HEK293 (cell line): ENCODE measurements around the gene ABHD17A.

Source experiments
- CTCF ChIA-PET: fragments of 350-600 bp; formaldehyde crosslinking; extraction: SDS; loops from one replicate; lab custom pipeline; 2021; ENCODE audit warnings: antibody characterized with exemption; lab: Yijun Ruan, JAX
- POLR2A ChIA-PET: fragments of 300-600 bp; formaldehyde crosslinking; extraction: SDS; loops from one replicate; lab custom pipeline; 2020; ENCODE audit warnings: antibody characterized with exemption, inconsistent platforms; lab: Yijun Ruan, JAX
- H3K27ac ChIP-seq: fragments of 200-500 bp; sonication (Bioruptor generic); 2 replicates; pipeline ENCODE4 v1.5.1; 2014; ENCODE audit warnings: low read depth, low read length, control low read depth, inconsistent platforms; ENCODE audit errors: extremely low read depth
- H3K36me3 ChIP-seq, 2 experiments: fragments of 200-500 bp in 1 of 2; sonication (Bioruptor generic) in 1 of 2; 1 replicate in 1 of 2; 2 replicates in 1 of 2; pipeline ENCODE4 v1.5.1; 2014 to 2017; ENCODE audit warnings: inconsistent platforms in 2 of 2, low read length in 2 of 2; ENCODE audit not compliant: control insufficient read depth in 2 of 2, insufficient read depth in 1 of 2
- H3K4me1 ChIP-seq: fragments of 200-500 bp; sonication (Bioruptor generic); 2 replicates; pipeline ENCODE4 v1.5.1; 2014; ENCODE audit warnings: mild to moderate bottlenecking, low read length, inconsistent platforms; ENCODE audit not compliant: control insufficient read depth, insufficient read depth
- H3K4me3 ChIP-seq: 2 replicates; pipeline ENCODE4 v1.5.1; 2011; ENCODE audit warnings: low read depth, mild to moderate bottlenecking, control low read depth, low read length, moderate library complexity
- H3K9me3 ChIP-seq: fragments of 200-500 bp; sonication (Bioruptor generic); 2 replicates; pipeline ENCODE4 v1.5.1; 2014; ENCODE audit warnings: low read depth, low read length, inconsistent platforms; ENCODE audit not compliant: control insufficient read depth, insufficient read depth
- GLIS1 ChIP-seq: fragments of 450-650 bp; formaldehyde crosslinking; IDR thresholded peaks from 2 replicates; pipeline ENCODE4 v1.5.1; 2016; ENCODE audit warnings: missing biosample characterization, missing genetic modification characterization
- GLIS2 ChIP-seq: fragments of 450-650 bp; formaldehyde crosslinking; IDR thresholded peaks from 2 replicates; pipeline ENCODE4 v1.5.1; 2016; ENCODE audit warnings: missing biosample characterization, missing genetic modification characterization
- HOXD13 ChIP-seq: sonication (generic); formaldehyde crosslinking; IDR thresholded peaks from 2 replicates; pipeline ENCODE4 v1.8.0; 2022; ENCODE audit warnings: missing genetic modification reagents, borderline replicate concordance
- KLF1 ChIP-seq: fragments of 450-650 bp; formaldehyde crosslinking; IDR thresholded peaks from 2 replicates; pipeline ENCODE4 v1.5.1; 2016; ENCODE audit warnings: missing biosample characterization, missing genetic modification characterization
- KLF8 ChIP-seq: fragments of 450-650 bp; formaldehyde crosslinking; IDR thresholded peaks from 2 replicates; pipeline ENCODE4 v1.5.1; 2016; ENCODE audit warnings: missing biosample characterization, missing genetic modification characterization
- KLF9 ChIP-seq: fragments of 450-650 bp; formaldehyde crosslinking; IDR thresholded peaks from 2 replicates; pipeline ENCODE4 v1.5.1; 2016; ENCODE audit warnings: missing biosample characterization, missing genetic modification characterization, low read depth
- PATZ1 ChIP-seq: fragments of 450-650 bp; formaldehyde crosslinking; IDR thresholded peaks from 2 replicates; pipeline ENCODE4 v1.5.1; 2016; ENCODE audit warnings: missing biosample characterization, missing genetic modification characterization
- PRDM10 ChIP-seq: fragments of 450-650 bp; formaldehyde crosslinking; IDR thresholded peaks from 2 replicates; pipeline ENCODE4 v1.5.1; 2016; ENCODE audit warnings: missing biosample characterization, missing genetic modification characterization
- SCRT2 ChIP-seq: fragments of 450-650 bp; formaldehyde crosslinking; IDR thresholded peaks from 2 replicates; pipeline ENCODE4 v1.5.1; 2016; ENCODE audit warnings: missing biosample characterization, missing genetic modification characterization
- SP2 ChIP-seq: fragments of 450-650 bp; formaldehyde crosslinking; IDR thresholded peaks from 2 replicates; pipeline ENCODE4 v1.5.1; 2016; ENCODE audit warnings: missing biosample characterization, missing genetic modification characterization
- TCF7L2 ChIP-seq: IDR thresholded peaks from 2 replicates; pipeline ENCODE4 v1.6.1; 2011; ENCODE audit warnings: low read depth, mild to moderate bottlenecking, inconsistent platforms, low read length, moderate library complexity, borderline replicate concordance
- ZFP3 ChIP-seq: fragments of 450-650 bp; formaldehyde crosslinking; IDR thresholded peaks from 2 replicates; pipeline ENCODE4 v1.5.1; 2016; ENCODE audit warnings: low read depth, missing biosample characterization, missing genetic modification characterization
- ZFP37 ChIP-seq: fragments of 450-650 bp; formaldehyde crosslinking; IDR thresholded peaks from 2 replicates; pipeline ENCODE4 v1.5.1; 2016; ENCODE audit warnings: missing biosample characterization, missing genetic modification characterization
- ZNF114 ChIP-seq: fragments of 450-650 bp; formaldehyde crosslinking; IDR thresholded peaks from 2 replicates; pipeline ENCODE4 v1.5.0; 2017; ENCODE audit warnings: missing biosample characterization, missing genetic modification characterization
- ZNF155 ChIP-seq: fragments of 450-650 bp; formaldehyde crosslinking; IDR thresholded peaks from 2 replicates; pipeline ENCODE4 v1.5.1; 2016; ENCODE audit warnings: missing biosample characterization, missing genetic modification characterization
- ZNF266 ChIP-seq: fragments of 450-650 bp; formaldehyde crosslinking; IDR thresholded peaks from 2 replicates; pipeline ENCODE4 v1.5.1; 2016; ENCODE audit warnings: missing biosample characterization, missing genetic modification characterization, low read depth
- ZNF274 ChIP-seq, 2 experiments: fragments of 200-500 bp in 1 of 2; fragments of 450-650 bp in 1 of 2; sonication (Bioruptor generic) in 1 of 2; formaldehyde crosslinking in 1 of 2; IDR thresholded peaks; 2 replicates each; pipeline versions ENCODE4 v1.5.1 to v1.6.1; 2014 to 2016; ENCODE audit warnings: borderline replicate concordance in 1 of 2, inconsistent platforms in 1 of 2, low read length in 1 of 2, missing biosample characterization in 1 of 2, missing genetic modification characterization in 1 of 2
- ZNF350 ChIP-seq: fragments of 450-650 bp; formaldehyde crosslinking; IDR thresholded peaks from 2 replicates; pipeline ENCODE4 v1.5.0; 2017; ENCODE audit warnings: missing biosample characterization, mild to moderate bottlenecking, missing genetic modification characterization
- ZNF354C ChIP-seq: fragments of 450-650 bp; formaldehyde crosslinking; IDR thresholded peaks from 2 replicates; pipeline ENCODE4 v1.5.1; 2016; ENCODE audit warnings: missing biosample characterization, missing genetic modification characterization, low read depth, borderline replicate concordance

The ABHD17A gene

DNA sequence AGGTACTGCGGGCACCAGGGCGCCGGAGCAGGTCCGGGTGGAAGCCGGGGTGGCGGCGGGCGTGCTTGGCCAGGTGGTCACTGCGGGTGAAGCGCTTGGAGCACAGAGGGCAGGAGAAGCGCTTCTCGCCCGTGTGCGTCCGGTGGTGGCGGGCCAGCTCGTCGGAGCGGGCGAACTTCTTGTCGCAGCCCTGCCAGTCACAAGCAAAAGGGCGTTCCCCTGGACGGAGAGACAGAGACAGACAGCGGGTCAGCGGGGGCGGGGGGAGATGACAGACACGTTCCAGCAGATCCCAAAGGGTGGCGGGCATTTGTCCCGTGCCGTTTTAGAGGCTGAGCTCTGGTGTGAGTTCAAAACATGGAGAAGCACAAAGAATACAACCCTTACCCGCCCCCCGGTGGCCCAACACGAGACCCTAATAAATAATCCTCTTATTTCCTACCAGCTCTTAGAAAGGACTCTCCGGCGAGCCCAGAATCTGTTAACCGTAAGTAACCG is 30.7 kb downstream of the ABHD17A start:
- H3K4me3 ChIP-seq, result no peak overlapping the region
- H3K27ac ChIP-seq, result peak overlapping the region; percentile 46; the same call in 1 of the 2 replicates
- no peak for TF ChIP-seq ZNF114 (tag by site-specific recombination)
- TF ChIP-seq ZNF155 (tag by site-specific recombination), result no peak
- no peak for TF ChIP-seq ZNF350
- TF ChIP-seq KLF9 (tag by site-specific recombination), result no peak
- no peak for TF ChIP-seq HOXD13 (CRISPR knock-in tag)
- TF ChIP-seq SP2 (tag by site-specific recombination), result 0 out of 2 replicates have a peak, but pooled peaks have one; percentile 5
- no peak for TF ChIP-seq ZFP3
- no peak for TF ChIP-seq KLF1 (tag by site-specific recombination)
- peaks cover 11% of the 10 kb centered on the region for H3K4me1 ChIP-seq
- POLR2A ChIA-PET, result interaction anchor here (0.6 kb wide), 1 partner anchor 12 kb away, joined by 5 read pairs; no protein-coding TSS in a partner anchor
- no peaks in the 10 kb centered on the region for H3K9me3 ChIP-seq
- CTCF ChIA-PET, result interaction anchor here (1.3 to 3.3 kb wide), 2 partner anchors 10 to 17 kb away, joined by 4 to 13 read pairs; no protein-coding TSS in a partner anchor
- no peaks in the 10 kb centered on the region for H3K36me3 ChIP-seq

GRCh38 chr19:1854039-1854541 is 31.2 kb downstream of the ABHD17A start:
- H3K27ac ChIP-seq, result no peak overlapping the region
- no peak overlapping the region for H3K4me3 ChIP-seq
- no peaks in the 10 kb centered on the region for H3K36me3 ChIP-seq
- H3K4me1 ChIP-seq, result peaks cover 7% of the 10 kb centered on the region; the same call in 1 of the 2 replicates
- no peak for TF ChIP-seq ZNF354C
- TF ChIP-seq GLIS1 (tag by site-specific recombination), result peak; percentile 20; the same call in 1 of the 2 replicates
- no peak for TF ChIP-seq ZFP37 (tag by site-specific recombination)
- TF ChIP-seq PRDM10 (tag by site-specific recombination), result no peak
- no peak for TF ChIP-seq TCF7L2
- no peak for TF ChIP-seq ZNF266 (tag by site-specific recombination)
- TF ChIP-seq SCRT2 (tag by site-specific recombination), result no peak
- TF ChIP-seq KLF8 (tag by site-specific recombination), result peak; percentile 24; the same call in 1 of the 2 replicates
- TF ChIP-seq GLIS2 (tag by site-specific recombination), result peak; percentile 48; the same call in 1 of the 2 replicates
- TF ChIP-seq ZNF274 (IDR thresholded peaks at IDR 0.05; ENCODE audit: low read length), result no peak
- no peak for TF ChIP-seq ZNF274 (tag by site-specific recombination; IDR thresholded peaks at IDR 0.05; ENCODE audit: borderline replicate concordance)
- TF ChIP-seq PATZ1 (tag by site-specific recombination), result peak; percentile 13; the same call in 1 of the 2 replicates
- POLR2A ChIA-PET, result no interaction called here
- H3K9me3 ChIP-seq, result no peaks in the 10 kb centered on the region
- CTCF ChIA-PET, result interaction anchor here (0.7 to 3.3 kb wide), 5 partner anchors 13 to 219 kb away, joined by 3 to 13 read pairs (median 4); no protein-coding TSS in a partner anchor
